Liver (tissue), 9 donors: ENCODE data around the gene NEIL3. TPM values are rescaled to one million over a fixed set of nuclear protein-coding genes. Genes with fewer than 3 reads are reported as not detected.

Experiments
- DNase-seq: peaks from one replicate; pipeline ENCODE4 v3.0.0-alpha.2; 2017; ENCODE audit warnings: low spot score
- H3K27ac ChIP-seq, 2 donors: one replicate each; pipeline ENCODE4 v1.7.0; 2013; ENCODE audit warnings: inconsistent platforms in 2 of 2, low read length in 2 of 2, control low read depth in 1 of 2, low read depth in 1 of 2, mild to moderate bottlenecking in 1 of 2
- H3K27me3 ChIP-seq, 4 donors: one replicate each; pipeline versions ENCODE4 v1.6.1 to v1.7.0; 2013; ENCODE audit warnings: low read length in 3 of 4, inconsistent platforms in 1 of 4, mild to moderate bottlenecking in 1 of 4, moderate library complexity in 1 of 4; ENCODE audit not compliant: control insufficient read depth in 4 of 4, insufficient read depth in 4 of 4
- H3K36me3 ChIP-seq, 4 donors: one replicate each; pipeline versions ENCODE4 v1.6.1 to v1.7.0; 2013; ENCODE audit warnings: low read length in 3 of 4, mild to moderate bottlenecking in 3 of 4, low read depth in 1 of 4, moderate library complexity in 1 of 4; ENCODE audit not compliant: control insufficient read depth in 4 of 4, insufficient read depth in 3 of 4
- H3K4me1 ChIP-seq, 4 donors: one replicate each; pipeline versions ENCODE4 v1.6.1 to v1.7.0; 2013; ENCODE audit warnings: low read length in 3 of 4, mild to moderate bottlenecking in 3 of 4, moderate library complexity in 1 of 4; ENCODE audit not compliant: control insufficient read depth in 4 of 4, insufficient read depth in 4 of 4
- H3K4me3 ChIP-seq, 3 donors: one replicate each; pipeline versions ENCODE4 v1.6.1 to v1.7.0; 2013; ENCODE audit warnings: low read length in 3 of 3, control low read depth in 1 of 3, low read depth in 1 of 3, mild to moderate bottlenecking in 1 of 3
- H3K9ac ChIP-seq, 2 donors: one replicate each; pipeline ENCODE4 v1.7.0; 2013; ENCODE audit warnings: low read length in 2 of 2, mild to moderate bottlenecking in 2 of 2, moderate library complexity in 2 of 2, control low read depth in 1 of 2, low read depth in 1 of 2
- H3K9me3 ChIP-seq, 4 donors: one replicate each; pipeline versions ENCODE4 v1.6.1 to v1.7.0; 2013; ENCODE audit warnings: low read length in 3 of 4; ENCODE audit not compliant: control insufficient read depth in 4 of 4
- ATF3 ChIP-seq: IDR thresholded peaks from 2 replicates; pipeline ENCODE4 v1.6.1; 2016; ENCODE audit warnings: antibody characterized with exemption
- CTCF ChIP-seq: fragments of 150-350 bp; IDR thresholded peaks from 2 replicates; pipeline ENCODE4 v1.5.1; 2017; ENCODE audit warnings: improper control_type of control experiment, low read depth, low read length; ENCODE audit not compliant: missing input control
- EGR1 ChIP-seq, 2 donors: IDR thresholded peaks; 2 replicates each; pipeline ENCODE4 v1.6.1; 2016 to 2018; ENCODE audit warnings: antibody characterized with exemption in 2 of 2, low read depth in 2 of 2
- FOXA1 ChIP-seq: IDR thresholded peaks from 2 replicates; pipeline ENCODE4 v1.6.1; 2016; ENCODE audit warnings: antibody characterized with exemption
- FOXA2 ChIP-seq: IDR thresholded peaks from 2 replicates; pipeline ENCODE4 v1.6.1; 2016; ENCODE audit warnings: antibody characterized with exemption
- GABPA ChIP-seq, 2 donors: IDR thresholded peaks in 1 of 2; conservative IDR thresholded peaks in 1 of 2; 2 replicates each; pipeline ENCODE4 v1.6.1; 2016; ENCODE audit warnings: antibody characterized with exemption in 2 of 2, mild to moderate bottlenecking in 1 of 2, moderate library complexity in 1 of 2
- HNF4A ChIP-seq, 2 donors: conservative IDR thresholded peaks; 2 replicates each; pipeline ENCODE4 v1.6.1; 2016; ENCODE audit warnings: antibody characterized with exemption in 2 of 2, mild to moderate bottlenecking in 2 of 2
- HNF4G ChIP-seq: IDR thresholded peaks from 2 replicates; pipeline ENCODE4 v1.6.1; 2016; ENCODE audit warnings: antibody characterized with exemption
- JUND ChIP-seq, 2 donors: IDR thresholded peaks; 2 replicates each; pipeline ENCODE4 v1.6.1; 2016; ENCODE audit warnings: antibody characterized with exemption in 2 of 2
- MAX ChIP-seq: IDR thresholded peaks from 2 replicates; pipeline ENCODE4 v1.6.1; 2016; ENCODE audit warnings: antibody characterized with exemption
- NR2F2 ChIP-seq: IDR thresholded peaks from 2 replicates; pipeline ENCODE4 v1.6.1; 2016; ENCODE audit warnings: antibody characterized with exemption
- RAD21 ChIP-seq, 2 donors: IDR thresholded peaks; 2 replicates each; pipeline ENCODE4 v1.6.1; 2016; ENCODE audit warnings: antibody characterized with exemption in 2 of 2, mild to moderate bottlenecking in 2 of 2
- REST ChIP-seq: IDR thresholded peaks from 2 replicates; pipeline ENCODE4 v1.6.1; 2016; ENCODE audit warnings: antibody characterized with exemption, mild to moderate bottlenecking
- RXRA ChIP-seq, 2 donors: IDR thresholded peaks; 2 replicates each; pipeline ENCODE4 v1.6.1; 2017 to 2018; ENCODE audit warnings: antibody characterized with exemption in 2 of 2, mild to moderate bottlenecking in 1 of 2
- SP1 ChIP-seq: IDR thresholded peaks from 2 replicates; pipeline ENCODE4 v1.6.1; 2018; ENCODE audit warnings: antibody characterized with exemption, mild to moderate bottlenecking
- TAF1 ChIP-seq: conservative IDR thresholded peaks from 2 replicates; pipeline ENCODE4 v1.6.1; 2016; ENCODE audit warnings: antibody characterized with exemption, mild to moderate bottlenecking
- YY1 ChIP-seq: IDR thresholded peaks from 2 replicates; pipeline ENCODE4 v1.6.1; 2016; ENCODE audit warnings: antibody characterized with exemption, mild to moderate bottlenecking
- ZBTB33 ChIP-seq: IDR thresholded peaks from 2 replicates; pipeline ENCODE4 v1.6.1; 2016; ENCODE audit warnings: antibody characterized with exemption
- WGBS: extraction: QIAGEN DNeasy Blood & Tissue Kit; methylation state at CpG from one replicate; pipeline ENCODE4 v1.1.7; 2013; 5-methylcytosine and 5-hydroxymethylcytosine counted together
- polyA plus RNA-seq, 2 donors: library from polyadenylated mRNA; stranded (reverse) in 1 of 2; unstranded in 1 of 2; fragments of 200-250 nt in 1 of 2; fragments of >200 nt in 1 of 2; fragmentation: Nextera tagmentation in 1 of 2; extraction: Ambion mirVana in 1 of 2; gene quantifications; one replicate each; pipeline versions ENCODE4 v1.2.1 to v1.2.3, GENCODE V29; 2013 to 2015
- total RNA-seq, 2 donors: library from RNA; depleted of rRNA; stranded (reverse); fragments of >200 nt; gene quantifications; one replicate each; pipeline ENCODE4 v1.2.3, GENCODE V29; 2014
- donor health status: healthy.
- donor health status: healthy.
- donor health status: healthy.
- donor health status: healthy.
- donor health status: healthy.

Gene NEIL3
- total and polyA plus RNA-seq, 4 donors = 0.07 to 11.0 (median 0.19) TPM

- Histone ChIP-seq H3K9me3 (no peaks in the 10 kb centered on the region), H3K27me3 (peaks cover 0 to 4% (median 0%) of the 10 kb centered on the region in 4 donors), H3K9ac (no peak overlapping the region), H3K4me3 (no peak overlapping the region), H3K4me1 (no peaks in the 10 kb centered on the region), H3K27ac (no peak overlapping the region), H3K36me3 (no peaks in the 10 kb centered on the region)
- TF ChIP-seq NR2F2 (no peak), JUND (IDR thresholded peaks at IDR 0.05) (no peak), ATF3 (no peak), EGR1 (IDR thresholded peaks at IDR 0.05; ENCODE audit: low read depth in 2 of 2) (no peak)
- DNase-seq = no peak
- WGBS = 78% methylated on average over 4 of the region's 4 CpGs
These were observed 61.8 kb downstream of the NEIL3 start for GRCh38 chr4:177371461-177371860.

GRCh38 chr4:177374966-177375365, 65.3 kb downstream of the NEIL3 start:
- WGBS = 89% methylated on average over 5 of the region's 5 CpGs
- TF ChIP-seq SP1 (no peak), FOXA2 (no peak), RXRA (IDR thresholded peaks at IDR 0.05) (no peak), MAX (no peak), HNF4G (no peak), HNF4A (conservative IDR thresholded peaks at IDR 0.05) (no peak), RAD21 (IDR thresholded peaks at IDR 0.05) (no peak), JUND (IDR thresholded peaks at IDR 0.05) (no peak), TAF1 (no peak), NR2F2 (no peak), FOXA1 (no peak), GABPA (IDR thresholded peaks at IDR 0.05 in 1 of 2, conservative IDR thresholded peaks at IDR 0.05 in 1 of 2) (no peak), EGR1 (IDR thresholded peaks at IDR 0.05; ENCODE audit: low read depth in 2 of 2) (no peak), YY1 (no peak), ATF3 (no peak)
- Histone ChIP-seq H3K27me3 (no peaks in the 10 kb centered on the region), H3K36me3 (no peaks in the 10 kb centered on the region), H3K4me1 (no peaks in the 10 kb centered on the region), H3K9ac (no peak overlapping the region), H3K4me3 (no peak overlapping the region), H3K9me3 (no peaks in the 10 kb centered on the region), H3K27ac (no peak overlapping the region)
- no peak for DNase-seq

- Histone ChIP-seq H3K9me3 (no peaks in the 10 kb centered on the region), H3K27me3 (no peaks in the 10 kb centered on the region), H3K9ac (no peak overlapping the region), H3K4me3 (no peak overlapping the region), H3K27ac (no peak overlapping the region), H3K36me3 (no peaks in the 10 kb centered on the region), H3K4me1 (no peaks in the 10 kb centered on the region)
- DNase-seq = no peak
- 53% methylated on average over 3 of the region's 3 CpGs for WGBS
- no peak for TF ChIP-seq FOXA1
- no peak for TF ChIP-seq HNF4G
- no peak for TF ChIP-seq NR2F2
- TF ChIP-seq HNF4A (conservative IDR thresholded peaks at IDR 0.05) = no peak
- TF ChIP-seq RXRA (IDR thresholded peaks at IDR 0.05) = no peak
- TF ChIP-seq GABPA (IDR thresholded peaks at IDR 0.05 in 1 of 2, conservative IDR thresholded peaks at IDR 0.05 in 1 of 2) = no peak
- no peak for TF ChIP-seq CTCF
- TF ChIP-seq FOXA2 = no peak
- no peak for TF ChIP-seq MAX
- no peak for TF ChIP-seq SP1
- no peak for TF ChIP-seq TAF1
- no peak for TF ChIP-seq REST
- TF ChIP-seq EGR1 (IDR thresholded peaks at IDR 0.05; ENCODE audit: low read depth in 2 of 2) = no peak
- no peak for TF ChIP-seq YY1
- no peak for TF ChIP-seq ZBTB33
- TF ChIP-seq JUND (IDR thresholded peaks at IDR 0.05) = no peak
These were observed 65.7 kb downstream of the NEIL3 start for GRCh38 chr4:177375372-177375771.
